HG03575 (cell line): ENCODE results near the gene MXD1.

Experiments
- ATAC-seq: cut with Tn5 transposase; IDR thresholded peaks from one replicate; pipeline ENCODE4 v1.9.1; 2021; ENCODE audit not compliant: unreplicated experiment, insufficient number of reproducible peaks, low FRiP score; ENCODE audit errors: extremely low read depth

MXD1 gene

DNA sequence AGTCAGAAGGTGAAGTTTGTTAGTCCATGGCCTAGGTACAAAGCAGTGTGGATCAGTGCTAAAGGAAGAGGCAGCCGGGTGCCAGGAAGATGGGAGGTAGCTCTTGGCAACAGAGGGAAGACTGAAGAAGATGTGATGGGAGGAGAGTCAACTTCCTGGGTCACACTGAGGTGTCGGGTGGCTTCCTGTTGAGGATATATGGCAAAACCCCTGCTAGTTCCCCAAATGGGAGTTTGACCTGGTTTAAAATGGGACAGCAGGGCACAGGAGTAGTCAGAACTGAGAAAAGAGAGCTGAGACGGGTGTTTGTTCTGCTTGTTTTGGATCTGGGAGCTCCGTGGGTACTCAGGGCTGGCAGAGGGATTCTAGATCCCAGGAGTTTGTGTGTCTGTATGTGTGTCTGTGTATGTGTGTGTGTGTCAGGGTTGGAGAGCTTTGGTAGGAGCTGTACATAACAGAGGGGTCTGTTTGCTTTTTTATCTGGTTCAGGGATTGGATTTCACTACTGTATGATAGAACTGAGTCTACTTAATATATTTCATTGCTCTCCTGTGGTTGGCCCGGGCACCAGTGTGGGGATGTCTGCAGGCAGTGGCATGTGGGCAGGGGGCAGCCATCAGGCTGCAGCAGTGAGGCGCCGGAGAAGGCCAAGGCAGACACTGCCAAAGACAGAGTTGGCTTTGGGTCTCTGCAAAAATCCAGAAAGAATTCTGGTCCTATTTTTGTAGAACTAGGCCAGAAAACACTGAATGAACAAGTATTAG, 17.1 kb downstream of the MXD1 start:
- no peak for ATAC-seq

DNA sequence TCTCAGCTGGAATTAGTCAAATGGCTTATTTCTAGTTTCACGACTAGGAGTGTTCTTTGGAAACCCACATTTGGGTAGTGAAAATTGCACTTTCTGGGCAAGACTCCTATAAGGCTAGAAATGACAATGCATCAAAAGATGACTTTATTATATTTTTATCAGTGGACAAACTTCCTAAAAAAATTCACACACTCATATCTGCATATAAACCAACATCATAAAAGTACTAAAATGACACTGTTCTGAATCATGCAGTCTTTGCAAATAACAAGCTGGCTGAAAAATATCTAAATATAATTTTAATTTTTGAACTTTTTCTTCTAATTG, 17.6 kb downstream of the MXD1 start:
- no peak for ATAC-seq

DNA sequence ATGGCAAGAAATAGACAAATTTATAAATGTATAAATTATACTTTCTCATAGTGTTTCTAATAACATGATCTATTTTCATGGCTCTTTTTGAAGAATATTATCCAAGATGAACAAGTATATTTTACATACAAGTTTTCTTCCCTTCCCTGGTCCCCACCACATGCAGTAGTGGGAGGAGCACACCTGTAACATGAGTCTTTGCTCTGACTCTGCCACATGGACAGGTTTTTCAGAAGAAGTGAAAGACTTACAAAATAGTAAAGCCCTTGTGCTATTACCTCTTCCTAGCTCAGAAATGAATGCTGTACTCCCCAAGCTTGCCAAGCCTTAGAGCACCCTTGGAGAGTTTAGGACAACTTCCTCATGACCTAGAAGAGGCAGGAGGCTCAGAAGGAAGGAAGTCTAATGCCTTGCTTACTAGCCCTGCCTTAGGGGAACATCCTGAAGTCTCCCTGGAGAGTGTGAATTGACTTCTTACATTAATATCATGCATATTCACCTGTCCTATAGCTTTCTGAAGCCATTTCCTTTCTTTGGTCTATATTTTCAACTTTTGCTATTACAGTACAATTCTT, 18.4 kb downstream of the MXD1 start:
- no peak for ATAC-seq

DNA sequence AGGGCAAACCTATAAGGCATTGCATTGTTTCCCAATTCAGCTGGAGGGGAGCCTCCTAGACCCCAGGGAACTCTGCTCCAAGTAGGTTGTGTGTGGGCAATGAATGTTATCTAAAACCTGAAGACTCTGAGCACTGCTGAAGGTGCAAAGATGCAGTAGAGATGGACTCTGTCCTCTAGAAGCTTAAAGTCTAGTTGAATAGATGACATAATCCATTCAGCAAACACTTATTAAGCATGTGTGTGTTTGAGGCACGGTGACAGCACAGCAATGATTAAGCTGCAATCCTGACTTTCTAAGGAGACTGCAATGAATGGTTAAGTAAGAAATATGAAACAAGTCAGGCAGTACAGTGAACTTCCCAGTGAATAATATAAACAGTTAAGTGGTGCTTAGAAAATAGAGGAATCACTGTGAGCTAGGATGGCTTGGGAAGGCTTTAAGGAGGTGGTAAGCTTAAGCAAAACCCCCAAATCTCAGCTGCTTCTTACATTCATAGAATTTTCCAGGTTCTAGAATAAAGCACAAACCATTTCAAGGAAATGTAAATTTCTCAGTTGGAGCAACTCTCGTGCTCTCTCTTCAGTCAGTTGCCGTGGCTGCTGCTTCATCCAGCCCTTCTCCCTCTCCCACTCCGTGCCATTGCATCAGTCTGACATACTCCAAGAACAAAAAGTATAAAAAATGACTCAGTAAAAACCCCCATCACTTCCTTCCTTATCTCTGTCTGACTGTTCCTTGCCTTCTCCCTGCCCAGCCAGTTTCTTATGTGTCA, 19.1 kb downstream of the MXD1 start:
- no peak for ATAC-seq

DNA sequence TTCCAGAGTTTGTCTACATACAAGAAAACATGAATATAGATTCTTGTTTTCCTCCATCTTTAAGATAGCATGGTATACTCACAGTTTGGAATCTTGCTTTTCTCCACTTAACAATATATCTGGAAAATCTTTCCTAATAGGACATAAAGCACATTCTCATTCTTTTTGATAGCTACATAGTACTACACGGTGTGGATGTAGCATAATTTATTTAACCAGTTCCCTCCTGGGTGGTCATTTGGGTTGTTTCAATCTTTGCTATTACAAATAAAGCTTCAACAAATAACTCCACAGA, 19.7 kb downstream of the MXD1 start:
- no peak for ATAC-seq

DNA sequence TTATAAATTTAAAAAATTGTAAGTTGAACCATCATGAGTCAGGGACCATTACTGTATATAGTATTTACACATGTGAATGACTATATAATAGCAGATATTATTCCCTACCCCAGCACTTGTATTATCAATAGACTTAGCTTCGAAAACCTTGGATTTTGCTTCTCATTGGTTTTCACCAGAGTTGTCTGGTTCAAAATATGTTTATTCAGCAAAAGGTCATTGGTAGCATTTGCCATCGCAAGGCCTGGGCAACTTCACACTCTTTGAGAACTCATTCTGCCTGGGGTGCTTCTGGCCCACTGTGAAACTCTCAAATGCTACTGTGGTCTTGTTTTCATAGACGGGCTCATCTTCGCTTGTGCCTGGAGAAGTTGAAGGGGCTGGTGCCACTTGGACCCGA, 20.1 kb downstream of the MXD1 start:
- ATAC-seq, result no peak

DNA sequence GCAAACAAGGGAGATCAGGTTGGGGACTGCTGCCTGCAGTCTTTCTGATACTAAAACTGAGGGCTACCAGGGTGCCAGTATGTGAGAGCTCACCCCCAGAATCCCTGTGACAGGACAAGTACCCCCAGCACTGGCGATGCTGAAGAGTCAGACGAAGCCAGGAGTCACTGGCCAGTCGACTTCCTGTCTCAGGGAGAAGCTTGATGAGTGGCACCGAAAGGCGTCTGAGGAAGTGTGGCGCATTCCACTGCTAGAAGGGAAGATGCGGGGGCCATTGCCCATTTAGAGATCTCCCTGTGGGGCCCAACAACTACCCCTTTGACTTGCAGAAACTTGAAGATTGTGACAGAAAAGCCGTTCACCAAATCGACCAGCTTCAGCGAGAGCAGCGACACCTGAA, 22.0 kb downstream of the MXD1 start:
- ATAC-seq, result no peak

DNA sequence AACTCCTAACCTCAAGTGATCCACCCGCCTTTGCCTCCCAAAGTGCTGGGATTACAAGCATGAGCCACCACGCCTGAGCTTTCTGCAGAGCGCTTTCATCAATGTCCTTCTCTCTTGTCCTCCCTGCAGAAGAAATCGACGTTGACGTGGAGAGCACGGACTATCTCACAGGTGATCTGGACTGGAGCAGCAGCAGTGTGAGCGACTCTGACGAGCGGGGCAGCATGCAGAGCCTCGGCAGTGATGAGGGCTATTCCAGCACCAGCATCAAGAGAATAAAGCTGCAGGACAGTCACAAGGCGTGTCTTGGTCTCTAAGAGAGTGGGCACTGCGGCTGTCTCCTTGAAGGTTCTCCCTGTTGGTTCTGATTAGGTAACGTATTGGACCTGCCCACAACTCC, 23.1 kb downstream of the MXD1 start:
- ATAC-seq, result no peak

DNA sequence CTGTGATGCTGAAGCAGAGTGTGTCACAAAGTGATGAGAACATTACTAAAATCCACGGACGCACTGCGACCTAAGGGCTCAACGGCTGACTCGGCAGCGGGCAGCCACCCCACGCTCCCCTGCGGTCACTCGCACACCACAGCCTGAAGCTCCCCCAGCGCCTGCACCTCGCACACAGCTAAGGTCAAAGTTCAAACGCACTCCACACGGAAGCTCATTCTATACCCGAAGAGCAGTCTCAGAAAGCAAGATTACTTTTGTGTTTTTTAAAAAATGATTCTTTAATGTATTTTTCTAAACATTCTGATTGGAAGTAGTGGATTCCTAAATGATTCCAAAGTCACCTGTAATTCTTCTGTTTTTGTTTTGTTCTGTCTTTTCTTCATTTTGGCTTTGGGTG, 24.8 kb downstream of the MXD1 start:
- ATAC-seq, result no peak

DNA sequence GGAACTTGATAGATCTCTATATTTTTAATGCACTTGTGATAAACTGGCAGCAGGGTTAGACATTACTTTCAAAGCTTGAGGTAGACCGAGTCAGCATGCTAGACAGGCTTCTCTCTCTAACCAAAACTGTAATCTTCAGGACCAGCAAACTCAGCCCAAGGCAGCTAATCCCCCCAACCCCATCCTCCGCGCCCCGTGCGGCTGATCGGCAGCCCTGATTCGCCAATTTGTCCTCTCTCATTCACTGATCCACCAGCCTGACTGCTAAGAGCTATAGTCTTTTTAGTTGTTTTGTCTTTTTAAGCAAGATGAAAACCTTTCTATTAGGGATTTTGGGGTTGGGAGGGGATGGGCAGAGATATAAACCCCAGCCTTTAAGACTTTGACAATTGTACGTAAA, 25.8 kb downstream of the MXD1 start:
- ATAC-seq, result no peak

DNA sequence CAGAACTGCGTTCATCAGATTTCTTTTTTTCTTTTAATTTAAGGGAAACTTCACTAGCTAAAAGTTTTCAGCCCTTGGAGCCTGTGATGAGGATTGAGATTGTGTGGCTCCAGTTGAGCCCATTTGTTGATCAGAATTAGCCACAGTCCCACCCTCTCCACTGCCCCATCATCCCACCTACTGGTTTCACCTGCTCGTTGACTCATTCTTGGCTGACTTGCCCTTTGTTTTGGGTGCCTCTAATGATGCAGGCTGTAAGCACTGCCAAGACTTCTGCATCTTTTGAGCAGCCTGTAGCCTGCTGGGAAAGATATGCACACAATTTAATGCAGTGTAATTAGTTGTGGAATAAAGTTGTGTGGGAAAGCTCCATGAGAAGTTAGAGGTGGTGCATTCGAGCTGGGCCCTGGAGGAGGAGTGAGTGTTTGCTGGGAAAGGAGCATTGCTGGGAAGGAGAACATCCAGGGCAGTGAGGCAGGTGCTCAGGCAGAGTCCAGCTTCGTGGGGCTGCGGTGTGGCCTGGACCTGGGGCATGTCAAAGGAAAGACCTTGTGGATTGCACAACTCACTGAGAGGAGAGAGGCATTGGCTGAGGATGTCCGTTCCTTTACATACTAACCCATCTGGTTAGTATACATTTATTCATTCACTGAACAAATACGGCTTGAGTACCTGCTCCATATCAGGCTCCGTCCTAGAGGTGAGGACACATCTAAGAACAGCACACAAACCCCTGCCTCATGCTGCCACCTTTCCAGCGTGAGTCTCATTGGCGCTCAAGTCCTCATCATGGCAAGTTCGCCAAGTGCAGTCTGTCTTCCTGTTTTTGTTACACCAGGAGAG, 28.3 kb downstream of the MXD1 start:
- ATAC-seq, result no peak

DNA sequence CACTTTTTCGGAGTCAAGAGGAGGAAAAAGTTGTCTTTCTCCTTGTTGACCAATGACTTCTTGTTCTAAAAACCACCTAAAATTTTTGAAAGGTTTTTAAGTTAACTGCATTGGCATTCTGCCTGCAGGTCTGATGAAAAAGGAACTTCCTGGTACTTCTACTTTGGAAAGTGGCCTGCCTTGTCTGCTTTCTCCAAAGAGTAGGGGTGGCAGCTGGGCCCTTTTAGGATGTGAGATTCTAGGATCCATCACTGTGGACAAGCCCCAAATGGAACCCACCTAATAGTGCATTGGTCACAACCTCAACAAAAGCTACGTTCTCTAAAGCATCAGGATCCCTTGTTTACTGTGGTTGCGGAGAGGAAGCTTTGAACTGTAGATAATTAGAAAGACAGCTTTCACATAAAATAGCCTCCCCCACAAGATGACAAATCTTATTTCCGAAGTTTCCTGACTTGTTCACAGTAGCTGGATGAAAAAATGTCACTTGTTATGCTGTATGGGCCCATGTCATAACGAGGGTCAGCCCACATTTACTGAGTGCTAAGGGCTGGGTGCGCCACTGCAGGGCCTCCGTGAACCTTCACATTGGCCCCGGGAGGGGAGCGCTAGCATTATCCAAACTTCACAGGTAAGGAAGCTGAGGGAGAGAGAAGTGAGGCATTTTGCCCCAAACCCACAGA, 29.1 kb downstream of the MXD1 start:
- no peak for ATAC-seq

DNA sequence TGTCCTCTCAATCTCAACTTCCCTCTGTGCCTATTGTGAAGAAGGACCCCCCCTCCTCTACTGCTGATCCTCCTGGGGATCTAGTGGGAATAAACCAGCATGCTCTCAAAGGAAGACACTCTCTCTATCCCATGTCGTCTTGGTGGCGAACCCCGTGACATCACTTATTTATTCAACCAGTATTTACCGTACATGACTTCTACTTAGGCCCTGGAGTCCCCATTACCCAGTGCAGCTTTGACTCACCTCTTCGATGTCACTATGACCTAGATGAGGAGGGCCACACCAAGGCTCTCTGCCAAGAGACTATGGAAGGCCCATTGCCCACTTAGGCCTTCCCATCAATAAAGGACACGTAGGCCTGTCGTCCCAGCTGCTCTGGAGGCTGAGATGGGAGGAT, 29.8 kb downstream of the MXD1 start:
- no peak for ATAC-seq

DNA sequence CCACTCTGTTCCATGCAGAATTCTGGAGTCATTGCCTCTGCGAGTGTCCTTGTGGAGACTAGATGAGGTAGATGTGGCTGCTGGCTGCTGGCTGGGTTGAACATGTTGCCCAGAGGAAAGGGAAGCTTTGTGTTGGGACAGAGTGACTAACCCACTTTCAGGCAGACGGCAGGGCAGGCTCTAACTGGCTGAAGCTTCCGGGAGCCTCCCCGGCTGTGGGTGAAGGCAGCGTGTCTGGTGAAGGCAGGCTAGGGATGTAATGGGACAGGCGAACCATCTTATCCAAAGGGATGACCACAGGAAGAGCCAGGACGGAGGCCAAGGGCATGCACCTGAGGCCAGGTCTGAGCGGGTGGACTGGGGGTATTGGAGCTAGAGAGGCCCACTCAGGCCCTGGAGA, 30.5 kb downstream of the MXD1 start:
- ATAC-seq, result no peak

DNA sequence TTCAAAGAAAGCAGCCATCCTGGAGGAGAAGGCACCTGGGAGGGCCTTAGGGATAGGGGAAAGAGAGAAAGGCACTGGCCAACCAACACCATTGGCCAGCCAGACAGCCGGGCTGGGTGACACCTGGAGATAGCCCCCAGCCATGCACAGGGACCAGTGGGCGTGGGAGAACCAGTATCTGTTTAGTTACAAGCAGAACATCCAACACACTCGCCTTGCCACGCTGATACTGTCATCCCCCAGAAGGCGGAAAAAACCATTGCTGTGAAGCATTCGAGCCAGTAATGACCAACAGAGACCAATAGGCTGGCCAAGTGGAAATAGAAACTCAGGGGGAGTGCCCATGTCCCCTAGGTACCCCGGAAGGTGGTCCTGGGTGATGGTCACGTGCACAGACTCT, 31.0 kb downstream of the MXD1 start:
- ATAC-seq, result no peak

DNA sequence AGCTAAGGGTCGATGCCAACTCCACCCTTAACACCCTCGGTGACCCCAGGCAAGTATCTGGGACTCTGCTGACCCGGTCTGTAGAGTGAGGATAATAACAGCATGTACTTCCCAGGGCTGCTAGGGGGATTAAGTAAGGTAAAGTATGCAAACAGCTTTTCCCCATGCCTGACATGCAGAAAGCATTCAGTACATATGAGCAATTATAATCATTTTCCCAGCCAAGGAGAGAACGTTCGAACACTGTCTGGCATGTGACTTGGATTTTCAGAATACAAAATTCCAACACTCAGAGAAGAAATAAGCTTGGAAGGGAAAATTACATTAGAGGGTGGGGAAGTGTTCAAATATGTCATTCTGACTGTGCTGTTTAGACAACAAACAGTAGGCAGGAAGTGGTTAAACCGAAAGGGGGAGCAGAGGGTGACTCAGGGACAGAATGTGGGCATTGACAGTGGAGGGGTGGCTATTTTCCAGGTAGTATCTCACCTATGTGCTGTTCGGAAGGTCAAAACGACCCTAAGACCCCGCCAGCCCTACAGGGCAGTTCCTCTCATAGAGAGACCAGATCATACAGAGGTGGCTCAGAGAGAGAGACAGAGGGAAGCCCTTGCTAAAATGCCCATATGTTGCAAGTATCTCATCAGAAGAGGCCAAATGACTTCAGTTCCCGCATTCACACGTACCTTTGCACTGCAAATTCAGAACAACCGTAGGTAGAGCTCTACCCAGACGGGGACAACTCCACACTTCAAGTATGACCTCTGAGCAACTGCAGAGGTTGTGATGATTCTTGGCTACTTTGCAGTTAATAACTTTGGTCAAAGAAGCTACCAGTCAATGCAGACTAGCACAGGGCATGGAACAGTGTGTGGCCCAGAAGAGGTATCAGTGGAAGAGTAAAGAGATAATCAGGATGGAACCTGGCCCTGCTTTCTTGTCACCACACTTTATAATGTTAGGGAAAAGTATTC, 31.7 kb downstream of the MXD1 start:
- no peak for ATAC-seq

DNA sequence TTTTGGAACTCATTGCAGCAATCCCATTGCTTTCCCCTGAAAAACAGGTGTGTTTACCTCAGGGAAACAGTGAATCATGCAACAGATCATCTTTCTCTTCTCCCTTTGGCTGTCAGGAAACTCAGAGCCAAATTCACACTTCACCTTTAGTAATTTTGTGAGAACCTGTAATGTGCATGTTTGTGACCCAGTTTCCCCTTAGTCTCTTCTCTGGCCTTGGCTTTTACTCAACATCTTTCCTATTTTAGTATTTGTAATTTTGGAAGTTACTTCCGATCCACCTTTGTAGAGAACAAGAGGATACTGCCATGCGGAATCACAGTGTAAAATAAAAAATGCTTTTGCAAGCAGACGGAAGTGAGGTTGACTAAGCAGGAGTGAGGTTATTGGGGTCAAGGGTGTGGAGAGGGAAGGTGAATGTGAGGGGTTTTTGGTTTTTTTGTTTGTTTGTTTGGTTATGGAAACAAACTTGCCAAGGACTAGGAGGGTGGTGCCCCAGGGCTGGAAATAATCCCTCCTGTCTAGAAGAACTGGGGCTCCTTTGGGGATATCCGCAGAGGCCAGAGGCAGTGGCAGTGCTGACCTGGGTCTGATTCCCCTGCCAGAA, 32.5 kb downstream of the MXD1 start:
- ATAC-seq, result no peak
